GM12875 (cell line): ENCODE results near the gene SNX6.

Experiments
- H3K4me3 ChIP-seq: one replicate; pipeline ENCODE4 v1.5.1; 2011; ENCODE audit warnings: low read depth, low read length, control low read depth
- CTCF ChIP-seq: IDR thresholded peaks from 2 replicates; pipeline ENCODE4 v1.5.1; 2011; ENCODE audit warnings: low read depth, mild to moderate bottlenecking, control low read depth, inconsistent platforms, low read length, moderate library complexity, borderline replicate concordance; ENCODE audit not compliant: insufficient read depth

SNX6 gene

GRCh38 chr14:34633742-34634141, 3.8 kb upstream of the SNX6 start:
- no peak overlapping the region for H3K4me3 ChIP-seq
- no peak for TF ChIP-seq CTCF

GRCh38 chr14:34632411-34632978, 2.5 kb upstream of the SNX6 start:
- TF ChIP-seq CTCF = no peak

GRCh38 chr14:34629344-34629656, 648 bp downstream of the SNX6 start:
- no peak for TF ChIP-seq CTCF
- H3K4me3 ChIP-seq = peak overlapping the region; percentile 72

More at GRCh38 chr14:34632411-34632978, 2.5 kb upstream of the SNX6 start:
- no peak overlapping the region for H3K4me3 ChIP-seq

- peak overlapping the region; percentile 7 for H3K4me3 ChIP-seq
- no peak for TF ChIP-seq CTCF
Observed at GRCh38 chr14:34628681-34629135, 1.2 kb downstream of the SNX6 start.

GRCh38 chr14:34623506-34623905, 6.4 kb downstream of the SNX6 start:
- TF ChIP-seq CTCF = no peak

GRCh38 chr14:34620839-34621238, 9.1 kb downstream of the SNX6 start:
- no peak overlapping the region for H3K4me3 ChIP-seq
- TF ChIP-seq CTCF = no peak

More at GRCh38 chr14:34623506-34623905, 6.4 kb downstream of the SNX6 start:
- no peak overlapping the region for H3K4me3 ChIP-seq

- no peak for TF ChIP-seq CTCF
- H3K4me3 ChIP-seq = no peak overlapping the region
Observed at GRCh38 chr14:34620115-34620514, 9.8 kb downstream of the SNX6 start.
